ENCODE measurements around the gene SNCG. TPM values are rescaled to one million over a fixed set of nuclear protein-coding genes. Genes with fewer than 3 reads are reported as not detected.
"Not testable (repeated sequence)": the region's sequence is repeated elsewhere in the genome, so short reads cannot be mapped to it uniquely, and the experiment has no call there.

SNCG gene
- total RNA-seq, 3 donors from 2014 or later, result 2.9 to 22.1 (median 8.3) TPM

DNA sequence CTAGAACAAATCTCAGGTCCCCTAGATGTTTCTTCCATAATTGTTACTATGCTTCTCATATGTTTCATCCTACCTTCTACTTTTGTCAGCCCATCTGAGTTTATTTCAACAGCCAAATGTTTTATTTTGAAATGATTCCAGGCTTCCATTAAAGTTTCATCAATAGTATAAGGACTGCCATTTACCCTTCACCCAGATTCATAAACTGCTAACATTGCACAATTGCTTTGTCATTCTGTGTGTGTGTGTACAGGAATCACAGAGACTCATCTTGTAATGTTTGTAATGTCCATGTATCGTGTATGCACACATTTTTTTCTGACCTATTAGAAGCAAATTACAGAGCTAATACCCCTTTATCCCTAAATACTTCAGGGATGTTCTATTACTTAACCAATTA is 26.5 kb upstream of the SNCG start:
- Histone ChIP-seq H3K4me3 (no peak overlapping the region), H3K36me3 (ENCODE audit: low read depth) (no peaks in the 10 kb centered on the region), H3K4me1 (ENCODE audit: low read depth) (no peaks in the 10 kb centered on the region), H3K9me3 (no peaks in the 10 kb centered on the region)
- TF ChIP-seq, protein P1, sequence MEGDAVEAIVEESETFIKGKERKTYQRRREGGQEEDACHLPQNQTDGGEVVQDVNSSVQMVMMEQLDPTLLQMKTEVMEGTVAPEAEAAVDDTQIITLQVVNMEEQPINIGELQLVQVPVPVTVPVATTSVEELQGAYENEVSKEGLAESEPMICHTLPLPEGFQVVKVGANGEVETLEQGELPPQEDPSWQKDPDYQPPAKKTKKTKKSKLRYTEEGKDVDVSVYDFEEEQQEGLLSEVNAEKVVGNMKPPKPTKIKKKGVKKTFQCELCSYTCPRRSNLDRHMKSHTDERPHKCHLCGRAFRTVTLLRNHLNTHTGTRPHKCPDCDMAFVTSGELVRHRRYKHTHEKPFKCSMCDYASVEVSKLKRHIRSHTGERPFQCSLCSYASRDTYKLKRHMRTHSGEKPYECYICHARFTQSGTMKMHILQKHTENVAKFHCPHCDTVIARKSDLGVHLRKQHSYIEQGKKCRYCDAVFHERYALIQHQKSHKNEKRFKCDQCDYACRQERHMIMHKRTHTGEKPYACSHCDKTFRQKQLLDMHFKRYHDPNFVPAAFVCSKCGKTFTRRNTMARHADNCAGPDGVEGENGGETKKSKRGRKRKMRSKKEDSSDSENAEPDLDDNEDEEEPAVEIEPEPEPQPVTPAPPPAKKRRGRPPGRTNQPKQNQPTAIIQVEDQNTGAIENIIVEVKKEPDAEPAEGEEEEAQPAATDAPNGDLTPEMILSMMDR (IDR thresholded peaks at IDR 0.05), result no peak
- intact Hi-C loops (cut with DNase I, micrococcal nuclease), result no loop called here
- ATAC-seq (no peak), DNase-seq (no peak)

DNA sequence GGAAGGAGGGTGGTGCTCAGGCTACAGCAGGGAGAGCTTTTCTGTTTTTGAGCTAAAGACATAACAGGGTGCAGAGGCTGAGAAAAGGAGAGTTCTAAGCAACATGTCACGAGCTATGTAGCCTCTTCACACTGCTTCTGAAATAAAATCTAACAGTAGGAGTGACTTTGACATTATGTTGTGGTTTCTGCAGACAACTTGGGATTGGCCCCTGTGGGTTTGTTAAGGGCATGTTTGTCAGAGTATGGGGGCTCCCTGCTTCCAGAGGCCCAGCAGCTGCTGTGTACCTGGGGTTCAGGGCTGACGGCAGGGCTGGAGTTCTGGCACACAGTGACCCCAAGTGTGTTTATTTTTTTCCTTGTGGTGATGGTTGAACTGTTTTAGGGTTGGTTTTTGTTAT is 25.7 kb upstream of the SNCG start:
- Histone ChIP-seq H3K4me1 (ENCODE audit: low read depth) (no peaks in the 10 kb centered on the region), H3K36me3 (ENCODE audit: low read depth) (no peaks in the 10 kb centered on the region), H3K9me3 (no peaks in the 10 kb centered on the region), H3K4me3 (no peak overlapping the region)
- TF ChIP-seq, protein P1 (IDR thresholded peaks at IDR 0.05), result no peak
- ATAC-seq, result no peak
- DNase-seq, result no peak
- intact Hi-C loops (cut with DNase I, micrococcal nuclease), result no loop called here

DNA sequence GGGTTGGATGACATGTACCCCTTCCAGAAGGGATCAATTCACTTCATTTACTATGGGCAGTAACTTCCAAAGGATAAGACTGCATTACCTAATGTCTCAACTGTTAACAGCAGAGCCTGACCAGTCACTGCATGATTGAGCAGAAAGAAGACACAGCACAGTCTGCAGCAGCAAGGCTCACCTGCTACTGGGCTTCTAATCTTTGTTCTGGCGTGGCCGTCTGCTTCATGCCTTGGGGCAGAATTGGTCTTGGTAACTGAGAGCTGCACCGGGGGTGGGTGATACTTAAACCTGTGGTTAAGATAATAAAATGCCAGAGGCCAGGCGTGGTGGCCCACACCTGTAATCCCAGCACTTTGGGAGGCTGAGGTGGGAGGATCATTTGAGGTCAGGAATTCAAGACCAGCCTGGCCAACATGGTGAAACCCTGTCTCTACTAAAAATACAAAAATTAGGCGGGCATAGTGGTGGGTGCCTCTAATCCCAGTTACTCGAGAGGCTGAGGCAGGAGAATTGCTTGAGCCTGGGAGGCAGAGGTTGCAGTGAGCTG is 24.2 kb upstream of the SNCG start:
- intact Hi-C loops (cut with DNase I, micrococcal nuclease); H3K4me1 ChIP-seq (ENCODE audit: low read depth); H3K9me3 ChIP-seq; ATAC-seq; H3K36me3 ChIP-seq (ENCODE audit: low read depth); H3K4me3 ChIP-seq; DNase-seq: not testable (repeated sequence)

DNA sequence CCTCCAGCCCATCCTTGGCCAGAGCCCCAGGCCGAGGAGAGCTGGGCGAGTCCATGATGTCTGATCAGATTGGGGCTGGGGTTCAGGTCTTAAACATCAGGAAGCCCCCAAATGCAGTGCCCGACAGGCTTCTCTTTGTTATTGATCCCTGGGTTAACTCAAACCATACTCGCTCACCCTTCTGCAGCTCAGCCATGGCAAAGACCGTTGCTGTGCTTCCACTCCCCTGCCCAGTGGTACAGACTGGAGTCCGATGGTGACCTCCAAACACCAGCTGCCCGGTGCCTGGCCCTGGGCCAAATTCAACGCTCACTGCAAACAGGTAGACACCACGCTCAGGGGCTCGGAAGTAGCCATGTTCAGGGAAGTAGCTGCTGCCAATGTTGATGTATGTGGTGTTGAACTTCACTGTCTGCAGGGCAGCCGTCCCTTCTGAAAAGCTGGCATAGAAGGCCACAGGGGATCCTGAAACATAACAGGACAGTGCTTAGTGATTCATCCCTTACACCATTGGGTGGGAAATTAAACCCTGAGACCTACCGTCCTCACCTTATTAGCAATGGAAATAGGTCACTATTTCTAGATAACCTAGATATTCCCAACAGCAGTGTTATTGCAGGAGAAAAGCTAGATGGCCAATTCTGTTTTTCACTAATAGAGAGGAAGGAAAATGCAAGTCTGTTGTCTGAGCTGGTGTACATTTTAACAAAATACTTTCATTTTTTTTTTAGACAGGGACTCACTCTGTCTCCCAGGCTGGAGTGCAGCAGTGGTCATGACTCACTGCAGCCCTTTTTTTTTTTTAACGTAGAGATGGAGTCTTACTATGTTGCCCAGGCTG is 21.5 kb upstream of the SNCG start:
- ATAC-seq (no peak), DNase-seq (no peak)

DNA sequence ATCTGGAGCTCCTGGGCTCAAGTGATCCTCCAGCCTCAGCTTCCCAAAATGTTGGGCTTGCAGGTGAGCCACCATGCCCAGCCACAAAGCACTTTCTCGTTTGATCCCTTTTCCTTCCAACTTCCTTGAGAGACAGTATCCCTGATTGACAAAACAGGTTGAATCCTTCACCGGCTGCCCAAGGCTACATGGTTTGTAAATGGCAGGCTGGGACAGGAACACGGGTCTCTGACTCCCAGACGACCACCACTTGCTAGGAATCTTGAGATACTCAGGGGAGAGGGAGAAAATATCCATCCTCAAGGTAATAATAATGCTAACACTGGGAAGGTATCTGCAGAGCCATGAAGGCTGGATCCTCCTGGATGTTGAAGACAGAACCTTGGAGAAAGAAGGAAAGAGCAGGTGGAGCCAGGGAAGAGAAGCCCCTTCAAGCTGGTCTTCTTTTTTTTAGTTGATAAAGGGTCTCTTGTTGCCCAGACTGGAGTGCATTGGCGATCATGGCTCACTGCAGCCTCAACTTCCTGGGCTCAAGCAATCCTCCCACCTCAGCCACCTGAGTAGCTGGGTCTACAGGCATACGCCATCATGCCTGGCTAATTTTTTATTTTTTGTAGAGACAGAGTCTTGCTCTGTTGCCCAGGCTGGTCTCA is 20.8 kb upstream of the SNCG start:
- Histone ChIP-seq H3K4me3 (no peak overlapping the region), H3K4me1 (ENCODE audit: low read depth) (peaks cover 11% of the 10 kb centered on the region), H3K36me3 (ENCODE audit: low read depth) (no peaks in the 10 kb centered on the region), H3K9me3 (no peaks in the 10 kb centered on the region)
- ATAC-seq, result no peak
- intact Hi-C loops (cut with DNase I, micrococcal nuclease), result no loop called here
- TF ChIP-seq, protein P1 (IDR thresholded peaks at IDR 0.05), result no peak
- no peak for DNase-seq

More for the DNA sequence above, 21.5 kb upstream of the SNCG start:
- Histone ChIP-seq H3K36me3 (ENCODE audit: low read depth) (no peaks in the 10 kb centered on the region), H3K4me3 (no peak overlapping the region), H3K9me3 (no peaks in the 10 kb centered on the region), H3K4me1 (ENCODE audit: low read depth) (peaks cover 11% of the 10 kb centered on the region)
- intact Hi-C loops (cut with DNase I, micrococcal nuclease), result no loop called here
- TF ChIP-seq, protein P1 (IDR thresholded peaks at IDR 0.05), result no peak

DNA sequence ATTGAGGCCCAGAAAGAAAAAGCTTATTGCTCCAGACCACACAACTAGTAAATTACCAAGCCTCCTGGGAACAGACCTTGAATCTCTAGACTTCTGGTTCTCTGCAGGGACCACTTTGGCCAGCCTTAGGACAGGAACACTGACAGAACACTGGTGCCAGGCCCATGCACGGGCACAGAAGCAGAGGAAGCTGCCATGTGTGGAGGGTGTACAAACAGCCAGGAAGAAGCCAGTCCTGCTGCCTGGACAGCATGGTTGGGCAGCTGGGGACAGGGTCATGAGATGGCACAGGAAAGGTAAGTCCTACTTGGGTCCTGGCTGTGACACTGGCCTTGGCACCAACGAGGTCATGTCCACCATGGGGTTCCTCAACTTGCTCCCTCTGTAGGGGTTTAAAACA is 20.1 kb upstream of the SNCG start:
- DNase-seq (no peak), ATAC-seq (no peak)
- intact Hi-C loops (cut with DNase I, micrococcal nuclease), result no loop called here

DNA sequence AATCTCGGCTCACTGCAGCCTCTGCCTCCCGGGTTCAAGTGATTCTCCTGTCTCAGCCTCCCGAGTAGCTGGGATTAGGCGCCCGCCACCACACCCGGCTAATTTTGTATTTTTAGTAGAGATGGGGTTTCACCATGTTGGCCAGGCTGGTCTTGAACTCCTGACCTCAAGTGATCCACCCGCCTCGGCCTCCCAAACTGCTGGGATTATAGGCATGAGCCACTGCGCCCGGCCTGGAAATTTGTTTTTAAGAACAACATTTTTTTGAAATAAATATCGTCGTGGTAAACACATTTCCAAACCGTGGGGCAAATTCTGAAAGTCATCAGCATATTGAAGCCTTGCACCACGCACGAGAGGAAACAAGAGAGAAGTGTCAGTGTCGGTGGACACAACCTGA is 18.3 kb upstream of the SNCG start:
- intact Hi-C loops (cut with DNase I, micrococcal nuclease); ATAC-seq; H3K9me3 ChIP-seq; DNase-seq; H3K36me3 ChIP-seq (ENCODE audit: low read depth); H3K4me3 ChIP-seq: not testable (repeated sequence)
- H3K4me1 ChIP-seq (ENCODE audit: low read depth), result peaks cover 11% of the 10 kb centered on the region

More for the DNA sequence above, 20.1 kb upstream of the SNCG start:
- H3K4me1 ChIP-seq (ENCODE audit: low read depth), result peaks cover 11% of the 10 kb centered on the region
- H3K9me3 ChIP-seq, result no peaks in the 10 kb centered on the region
- H3K36me3 ChIP-seq (ENCODE audit: low read depth), result no peaks in the 10 kb centered on the region
- no peak overlapping the region for H3K4me3 ChIP-seq
- TF ChIP-seq, protein P1 (IDR thresholded peaks at IDR 0.05), result no peak

Measured in mucosa of descending colon (tissue), 3 donors.